ACC112 (cell line): ENCODE results near the gene SAMD11.
"Not testable (repeated sequence)": the region's sequence is repeated elsewhere in the genome, so short reads cannot be mapped to it uniquely, and the experiment has no call there.

ENCODE experiments used
- H2AFZ ChIP-seq: fragments of 200-600 bp; sonication (generic); one replicate; pipeline ENCODE4 v1.6.0; 2017; ENCODE audit warnings: antibody characterized with exemption, low read length; ENCODE audit not compliant: unreplicated experiment
- H3K27ac ChIP-seq: fragments of 200-600 bp; sonication (generic); 2 replicates; pipeline ENCODE4 v1.5.1; 2014; ENCODE audit warnings: low read depth, mild to moderate bottlenecking, antibody characterized with exemption, low read length, moderate library complexity
- H3K27me3 ChIP-seq: fragments of 200-600 bp; sonication (generic); 2 replicates; pipeline ENCODE4 v1.6.1; 2014; ENCODE audit warnings: mild to moderate bottlenecking, antibody characterized with exemption, low read length, moderate library complexity, mixed read lengths; ENCODE audit not compliant: insufficient read depth
- H3K36me3 ChIP-seq: fragments of 200-600 bp; sonication (generic); 2 replicates; pipeline ENCODE4 v1.6.1; 2016; ENCODE audit warnings: mild to moderate bottlenecking, antibody characterized with exemption, low read length, moderate library complexity, mixed read lengths; ENCODE audit not compliant: insufficient read depth
- H3K4me1 ChIP-seq: fragments of 200-600 bp; sonication (generic); one replicate; pipeline ENCODE4 v1.6.1; 2016; ENCODE audit warnings: low read length, mixed read lengths; ENCODE audit not compliant: insufficient read depth, unreplicated experiment, control insufficient read depth
- H3K4me3 ChIP-seq: fragments of 200-600 bp; sonication (generic); 2 replicates; pipeline ENCODE4 v1.5.1; 2014; ENCODE audit warnings: mild to moderate bottlenecking, low read depth, low read length
- H3K79me2 ChIP-seq: fragments of 200-600 bp; sonication (generic); one replicate; pipeline ENCODE4 v1.6.0; 2016; ENCODE audit warnings: low read length; ENCODE audit not compliant: control insufficient read depth, unreplicated experiment, insufficient read depth

The SAMD11 gene

DNA sequence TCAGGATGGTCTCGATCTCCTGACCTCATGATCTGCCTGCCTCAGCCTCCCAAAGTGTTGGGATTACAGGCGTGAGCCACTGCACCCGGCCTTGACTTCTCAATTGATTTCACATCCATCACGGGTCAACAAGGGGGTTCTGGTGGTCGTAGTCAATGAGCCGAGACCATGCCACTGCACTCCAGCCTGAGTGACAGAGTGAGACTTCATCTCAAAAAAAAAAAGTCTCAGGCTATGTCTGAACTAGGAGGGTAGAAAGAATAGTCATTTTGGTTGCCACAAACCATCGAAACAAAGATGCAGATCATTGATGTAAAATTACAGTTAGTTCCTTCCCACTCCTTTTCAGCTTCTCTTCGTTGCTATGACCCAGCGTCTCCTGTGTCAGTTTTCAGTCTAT is 33.5 kb upstream of the SAMD11 start:
- not testable (repeated sequence) for H3K79me2 ChIP-seq, H3K36me3 ChIP-seq, H3K4me1 ChIP-seq, H3K27ac ChIP-seq, H2AFZ ChIP-seq, H3K4me3 ChIP-seq
- H3K27me3 ChIP-seq: peaks cover 38% of the 10 kb centered on the region

DNA sequence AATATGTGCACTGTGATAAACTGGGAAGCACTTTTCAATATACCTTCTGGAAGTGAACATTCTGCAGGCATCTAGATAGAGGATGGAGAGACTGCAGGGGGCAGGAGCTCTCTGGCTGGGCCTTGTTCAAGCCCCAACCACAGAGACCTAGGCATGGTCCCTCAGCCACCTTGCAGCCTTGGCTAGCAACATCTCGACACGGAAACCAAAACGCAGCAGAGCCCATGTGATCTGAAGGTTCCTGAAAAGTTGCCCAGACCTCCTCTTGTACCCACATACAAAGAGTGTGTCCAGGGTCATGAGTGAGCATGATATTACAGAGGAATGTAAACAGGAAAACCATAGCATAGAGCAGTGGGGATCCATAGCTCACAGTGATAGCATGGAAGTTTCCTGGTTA is 33.1 kb upstream of the SAMD11 start:
- H3K36me3 ChIP-seq: no peaks in the 10 kb centered on the region
- H2AFZ ChIP-seq: no peak overlapping the region
- H3K4me3 ChIP-seq: no peak overlapping the region
- no peaks in the 10 kb centered on the region for H3K4me1 ChIP-seq
- no peaks in the 10 kb centered on the region for H3K79me2 ChIP-seq
- peaks cover 35% of the 10 kb centered on the region for H3K27me3 ChIP-seq
- no peak overlapping the region for H3K27ac ChIP-seq

DNA sequence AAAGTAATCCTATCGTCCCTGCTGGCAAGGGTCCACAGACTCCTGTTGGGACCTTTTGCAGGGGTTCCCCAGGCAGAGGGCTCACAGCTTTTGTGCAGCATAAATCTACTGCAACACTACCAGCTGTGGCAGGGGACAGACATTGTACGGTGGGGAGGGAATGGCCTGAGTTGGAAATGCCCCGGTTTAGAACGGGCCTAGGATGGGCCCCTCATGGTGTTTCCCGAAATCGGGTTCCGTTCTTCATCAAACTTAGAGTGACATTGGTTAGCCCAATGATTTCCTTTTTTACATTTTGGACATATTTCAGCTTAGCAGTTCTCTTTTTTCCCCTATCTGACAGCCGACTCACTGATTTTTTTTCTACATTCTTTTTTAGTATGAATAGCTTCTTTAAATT is 26.5 kb upstream of the SAMD11 start:
- H3K4me3 ChIP-seq: no peak overlapping the region
- no peaks in the 10 kb centered on the region for H3K79me2 ChIP-seq
- H2AFZ ChIP-seq: no peak overlapping the region
- H3K36me3 ChIP-seq: no peaks in the 10 kb centered on the region
- H3K4me1 ChIP-seq: no peaks in the 10 kb centered on the region
- peaks cover 26% of the 10 kb centered on the region for H3K27me3 ChIP-seq
- H3K27ac ChIP-seq: no peak overlapping the region

DNA sequence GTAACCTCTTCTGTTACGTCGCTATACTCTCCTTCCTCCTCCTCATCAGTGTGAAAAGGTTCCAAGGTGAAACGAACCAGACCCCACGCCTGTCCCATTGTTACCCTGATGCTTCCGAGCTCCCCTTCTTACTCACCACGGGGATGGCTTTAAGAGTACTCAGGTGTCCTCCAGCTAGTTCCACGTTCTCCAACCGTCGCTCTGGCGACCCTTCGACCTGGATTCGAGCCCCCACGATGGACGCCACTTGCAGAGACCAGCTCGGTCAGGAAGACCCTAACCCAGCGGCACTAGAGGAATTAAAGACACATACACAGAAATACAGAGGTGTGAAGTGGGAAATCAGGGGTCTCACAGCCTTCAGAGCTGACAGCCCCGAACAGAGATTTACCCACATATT is 25.8 kb upstream of the SAMD11 start:
- peaks cover 26% of the 10 kb centered on the region for H3K27me3 ChIP-seq

DNA sequence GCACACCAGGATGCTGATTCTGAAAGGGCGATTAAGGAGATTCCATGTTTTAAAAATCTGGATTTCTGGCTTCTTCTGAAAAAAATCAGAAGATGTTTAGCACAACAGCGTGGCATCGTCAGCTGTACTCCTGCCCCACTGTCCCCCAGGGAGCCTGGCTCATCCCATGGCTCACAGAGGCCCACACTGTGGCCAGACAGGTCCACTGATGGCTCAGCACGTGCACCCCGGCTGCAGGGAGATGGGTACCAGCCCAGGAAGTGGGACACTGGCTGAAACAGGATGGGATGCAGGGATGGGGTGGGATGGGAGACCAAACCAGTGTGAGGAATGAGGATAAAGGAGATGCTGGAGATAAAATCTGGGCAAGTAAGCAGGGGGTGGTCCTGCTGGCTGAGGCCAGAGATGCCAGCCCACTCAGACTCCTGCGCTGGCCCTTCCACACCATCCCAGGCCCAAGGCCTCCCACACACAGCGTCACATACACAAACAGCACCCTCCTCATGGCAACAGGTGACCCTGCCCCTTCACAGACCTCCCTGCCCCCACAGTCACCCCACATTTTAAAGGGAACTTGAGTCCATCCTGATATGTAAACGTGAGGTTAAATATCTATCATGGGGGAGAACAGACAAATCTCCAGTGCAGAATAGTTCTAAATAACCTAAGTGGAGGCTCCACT is 23.9 kb upstream of the SAMD11 start:
- Histone ChIP-seq H3K4me3 (no peak overlapping the region), H3K36me3 (no peaks in the 10 kb centered on the region), H3K27me3 (peaks cover 26% of the 10 kb centered on the region), H3K79me2 (no peaks in the 10 kb centered on the region), H2AFZ (no peak overlapping the region), H3K4me1 (no peaks in the 10 kb centered on the region), H3K27ac (no peak overlapping the region)

More for the DNA sequence above, 25.8 kb upstream of the SAMD11 start:
- H3K79me2 ChIP-seq, H3K36me3 ChIP-seq, H2AFZ ChIP-seq, H3K27ac ChIP-seq, H3K4me1 ChIP-seq, H3K4me3 ChIP-seq: not testable (repeated sequence)

DNA sequence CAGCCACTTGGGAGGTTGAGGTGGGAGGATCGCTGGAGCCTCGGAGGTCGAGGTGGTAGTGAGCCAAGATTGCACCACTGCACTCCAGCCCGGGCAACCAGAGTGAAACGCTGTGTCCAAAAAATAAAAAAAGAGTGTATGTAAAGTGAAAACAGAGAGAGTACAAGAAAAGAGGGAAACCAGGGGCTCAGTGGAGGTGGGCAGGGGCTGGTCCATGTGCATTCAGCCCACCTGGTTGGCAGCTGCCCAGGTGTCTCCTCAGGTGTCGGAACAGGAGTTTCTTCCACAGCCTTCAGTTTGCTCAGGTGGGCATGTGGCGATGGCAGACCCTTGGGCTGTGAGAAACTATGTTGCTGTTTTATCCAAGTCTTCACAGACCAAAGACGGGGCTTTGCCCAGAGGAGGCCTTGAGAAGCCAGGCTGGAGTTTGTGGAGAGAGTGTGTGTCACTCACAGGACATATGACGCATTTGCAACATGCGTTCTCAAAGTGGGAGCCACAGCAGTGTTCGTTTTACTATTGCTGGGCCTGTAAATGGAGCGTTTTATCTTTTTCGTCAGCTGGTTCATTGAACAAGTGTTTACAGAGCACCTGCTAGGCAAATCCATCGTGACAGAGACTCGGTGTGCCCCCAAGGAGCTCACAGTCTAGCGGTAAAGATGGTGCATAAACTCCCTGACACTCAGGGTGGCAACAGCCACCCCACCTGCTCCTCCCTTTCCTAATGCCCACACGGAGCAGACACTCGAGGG is 22.4 kb upstream of the SAMD11 start:
- H3K27ac ChIP-seq: no peak overlapping the region
- H3K4me3 ChIP-seq: no peak overlapping the region
- H2AFZ ChIP-seq: no peak overlapping the region
- H3K27me3 ChIP-seq: peaks cover 26% of the 10 kb centered on the region
- peaks cover 5% of the 10 kb centered on the region for H3K4me1 ChIP-seq
- no peaks in the 10 kb centered on the region for H3K79me2 ChIP-seq
- no peaks in the 10 kb centered on the region for H3K36me3 ChIP-seq

DNA sequence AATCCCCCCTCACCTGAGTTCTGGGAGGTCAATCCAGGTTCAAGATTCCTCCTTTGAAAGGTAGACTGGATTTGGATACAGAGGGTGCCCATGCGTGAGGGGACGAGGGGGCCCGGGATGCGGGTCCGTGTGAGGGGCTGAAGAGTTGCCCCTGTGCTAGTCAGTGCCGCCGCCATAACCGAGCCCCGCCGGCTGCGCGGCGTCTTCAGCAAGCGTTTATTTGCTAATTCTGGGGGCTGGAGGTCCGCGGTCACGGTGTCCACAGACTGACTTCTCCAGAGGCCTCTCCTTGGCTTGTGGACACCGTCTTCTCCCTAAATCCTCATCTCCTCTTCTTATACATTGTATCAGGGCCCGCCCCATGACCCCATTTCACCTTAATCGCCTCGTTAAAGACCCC is 20.9 kb upstream of the SAMD11 start:
- Histone ChIP-seq H3K36me3 (no peaks in the 10 kb centered on the region), H3K27me3 (peaks cover 19% of the 10 kb centered on the region; the same call in 1 of the 2 replicates), H2AFZ (no peak overlapping the region), H3K4me1 (peaks cover 13% of the 10 kb centered on the region), H3K4me3 (no peak overlapping the region), H3K27ac (no peak overlapping the region), H3K79me2 (no peaks in the 10 kb centered on the region)

DNA sequence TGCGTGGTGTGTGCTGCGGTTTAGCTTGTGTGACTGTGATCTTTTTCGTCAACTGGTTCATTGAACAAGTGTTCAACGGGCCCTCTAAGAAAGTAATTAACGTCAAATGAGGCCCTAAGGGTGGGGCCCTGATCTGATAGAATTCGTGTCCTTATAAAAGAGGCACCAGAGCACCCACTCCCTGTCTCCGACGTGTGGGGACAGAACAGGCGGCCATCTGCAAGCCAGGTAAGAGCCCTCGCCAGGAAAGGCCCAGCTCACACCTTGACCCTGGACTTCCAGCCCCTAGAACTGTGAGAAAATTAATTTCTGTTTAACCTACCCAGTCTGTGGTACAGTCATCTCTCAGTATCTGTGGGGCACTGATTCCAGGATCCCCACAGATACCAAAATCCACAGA is 20.4 kb upstream of the SAMD11 start:
- H3K79me2 ChIP-seq: no peaks in the 10 kb centered on the region
- no peaks in the 10 kb centered on the region for H3K36me3 ChIP-seq
- H2AFZ ChIP-seq: no peak overlapping the region
- H3K27me3 ChIP-seq: peaks cover 14% of the 10 kb centered on the region; the same call in 1 of the 2 replicates
- H3K27ac ChIP-seq: no peak overlapping the region
- no peak overlapping the region for H3K4me3 ChIP-seq
- peaks cover 13% of the 10 kb centered on the region for H3K4me1 ChIP-seq

DNA sequence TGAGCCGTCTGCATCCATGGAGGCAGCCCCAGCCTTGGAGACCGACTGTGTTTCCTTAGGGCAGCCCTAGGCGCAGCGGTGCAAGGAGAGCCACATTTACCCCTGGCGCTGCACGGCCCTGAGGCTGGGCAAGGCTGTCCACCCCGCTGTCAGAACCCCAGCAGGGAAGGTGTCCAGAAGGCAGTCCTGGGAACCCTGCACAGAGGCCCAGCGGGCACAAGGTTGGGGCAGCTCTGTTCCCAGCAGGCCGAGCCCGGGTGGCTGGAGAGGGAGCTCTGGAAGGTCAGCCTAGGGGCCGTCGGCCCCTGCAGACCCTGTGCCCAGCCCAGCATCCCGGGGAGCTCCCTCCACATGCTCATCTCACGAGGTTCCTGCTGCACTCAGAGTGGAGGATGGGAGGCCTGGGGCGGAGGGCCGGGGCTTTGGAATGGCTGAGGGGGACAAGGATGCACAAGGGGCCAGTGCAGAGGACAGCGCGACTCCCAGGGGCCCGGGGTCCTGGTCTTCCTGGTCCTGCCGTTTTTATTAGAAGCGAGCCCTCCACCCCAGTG is 19.9 kb upstream of the SAMD11 start:
- Histone ChIP-seq H3K36me3 (no peaks in the 10 kb centered on the region), H3K4me3 (peak overlapping the region; percentile 37; the same call in 1 of the 2 replicates), H3K79me2 (no peaks in the 10 kb centered on the region), H3K27ac (no peak overlapping the region), H2AFZ (no peak overlapping the region), H3K4me1 (peaks cover 13% of the 10 kb centered on the region), H3K27me3 (peaks cover 10% of the 10 kb centered on the region; the same call in 1 of the 2 replicates)

DNA sequence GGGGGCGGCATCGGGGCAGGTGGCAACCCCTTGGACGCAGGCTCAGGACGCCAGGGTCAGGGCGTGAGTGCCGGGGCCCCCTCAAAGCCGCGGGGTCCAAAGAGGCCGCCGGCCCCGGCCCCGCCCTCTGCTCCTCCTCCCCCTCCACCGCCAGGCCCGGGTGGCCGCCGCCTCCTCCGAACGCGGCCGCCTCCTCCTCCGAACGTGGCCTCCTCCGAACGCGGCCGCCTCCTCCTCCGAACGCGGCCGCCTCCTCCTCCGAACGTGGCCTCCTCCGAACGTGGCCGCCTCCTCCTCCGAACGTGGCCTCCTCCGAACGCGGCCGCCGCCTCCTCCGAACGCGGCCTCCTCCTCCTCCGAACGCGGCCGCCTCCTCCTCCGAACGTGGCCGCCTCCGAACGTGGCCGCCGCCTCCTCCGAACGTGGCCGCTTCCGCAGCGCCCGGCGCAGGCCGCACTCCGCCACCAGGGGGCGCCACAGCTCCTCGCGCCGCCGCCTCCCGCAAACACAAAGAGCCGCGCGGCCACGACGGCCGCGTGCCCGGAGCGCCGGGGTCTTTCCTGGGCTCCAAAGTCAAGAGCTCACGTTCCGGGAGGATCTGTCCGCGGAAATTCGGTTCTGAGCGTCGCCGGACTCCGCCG is 19.3 kb upstream of the SAMD11 start:
- H3K27ac ChIP-seq: no peak overlapping the region
- H3K27me3 ChIP-seq: peaks cover 10% of the 10 kb centered on the region; the same call in 1 of the 2 replicates
- H3K36me3 ChIP-seq: no peaks in the 10 kb centered on the region
- no peak overlapping the region for H2AFZ ChIP-seq
- no peaks in the 10 kb centered on the region for H3K79me2 ChIP-seq
- H3K4me1 ChIP-seq: peaks cover 13% of the 10 kb centered on the region
- H3K4me3 ChIP-seq: peak overlapping the region; percentile 77
